SK-N-SH (cell line): ENCODE measurements around the gene LMTK2. TPM values are rescaled to one million over a fixed set of nuclear protein-coding genes. Genes with fewer than 3 reads are reported as not detected.

Experiments used
- CTCF ChIA-PET: fragments of 300-600, 350-600 bp; formaldehyde crosslinking; extraction: SDS; loops from one replicate; lab custom pipeline; 2021; lab: Yijun Ruan, JAX
- POLR2A ChIA-PET: fragments of 350-600 bp; sonication (Branson Sonifier 250); formaldehyde crosslinking; extraction: SDS; loops from one replicate; lab custom pipeline; 2020; ENCODE audit warnings: antibody characterized with exemption, inconsistent platforms; lab: Yijun Ruan, JAX
- DNase-seq: peaks from one replicate; pipeline ENCODE4 v3.0.0; 2012
- H2AFZ ChIP-seq: fragments of 200-600 bp; sonication (generic); 2 replicates; pipeline ENCODE4 v1.8.1; 2016; ENCODE audit warnings: antibody characterized with exemption, mild to moderate bottlenecking, low read depth
- H3F3A ChIP-seq: fragments of 200-600 bp; sonication (generic); replicated peaks from 2 replicates; pipeline ENCODE3; 2016; ENCODE audit warnings: antibody characterized with exemption, mild to moderate bottlenecking; ENCODE audit not compliant: insufficient read depth
- H3K27ac ChIP-seq, 2 experiments: fragments of 200-500 bp in 1 of 2; fragments of 200-600 bp in 1 of 2; sonication (Bioruptor generic) in 1 of 2; sonication (generic), shearing (Covaris generic) in 1 of 2; 2 replicates each; pipeline versions ENCODE4 v1.5.1 to v1.6.1; 2014 to 2016; ENCODE audit warnings: low read depth in 2 of 2, inconsistent platforms in 1 of 2, low read length in 1 of 2, mild to moderate bottlenecking in 1 of 2, mixed read lengths in 1 of 2
- H3K27me3 ChIP-seq: fragments of 200-600 bp; sonication (generic), shearing (Covaris generic); 2 replicates; pipeline ENCODE4 v1.6.1; 2016; ENCODE audit warnings: mixed run types; ENCODE audit not compliant: insufficient read depth
- H3K36me3 ChIP-seq, 2 experiments: fragments of 200-500 bp in 1 of 2; fragments of 200-600 bp in 1 of 2; sonication (Bioruptor generic) in 1 of 2; sonication (generic) in 1 of 2; replicated peaks in 1 of 2; 2 replicates each; pipeline versions ENCODE3 to v1.5.1; 2014 to 2016; ENCODE audit warnings: low read length in 1 of 2, mild to moderate bottlenecking in 1 of 2; ENCODE audit not compliant: insufficient read depth in 2 of 2, control insufficient read depth in 1 of 2
- H3K4me1 ChIP-seq, 2 experiments: fragments of 200-500 bp in 1 of 2; fragments of 200-600 bp in 1 of 2; sonication (Bioruptor generic) in 1 of 2; sonication (generic), shearing (Covaris generic) in 1 of 2; 2 replicates each; pipeline versions ENCODE4 v1.5.1 to v1.6.1; 2014 to 2016; ENCODE audit warnings: low read depth in 1 of 2, low read length in 1 of 2, mixed run types in 1 of 2; ENCODE audit not compliant: insufficient read depth in 2 of 2, control insufficient read depth in 1 of 2
- H3K4me2 ChIP-seq: fragments of 200-600 bp; sonication (generic), shearing (Covaris generic); 2 replicates; pipeline ENCODE4 v1.6.1; 2017; ENCODE audit warnings: mixed run types
- H3K4me3 ChIP-seq, 2 experiments: fragments of 200-500 bp in 1 of 2; fragments of 200-600 bp in 1 of 2; sonication (Bioruptor generic) in 1 of 2; sonication (generic), shearing (Covaris generic) in 1 of 2; 2 replicates each; pipeline versions ENCODE4 v1.5.1 to v1.8.1; 2014 to 2016; ENCODE audit warnings: low read depth in 2 of 2, inconsistent platforms in 1 of 2, low read length in 1 of 2, mild to moderate bottlenecking in 1 of 2, mixed read lengths in 1 of 2, moderate library complexity in 1 of 2
- H3K79me2 ChIP-seq: fragments of 200-600 bp; sonication (generic); 2 replicates; pipeline ENCODE4 v1.8.1; 2017; ENCODE audit warnings: mild to moderate bottlenecking; ENCODE audit not compliant: insufficient read depth
- H3K9ac ChIP-seq: fragments of 200-600 bp; sonication (generic); 2 replicates; pipeline ENCODE4 v1.6.1; 2017; ENCODE audit warnings: mixed run types
- H3K9me2 ChIP-seq: fragments of 200-600 bp; sonication (generic); 2 replicates; pipeline ENCODE4 v1.6.1; 2017; ENCODE audit warnings: mixed run types
- H3K9me3 ChIP-seq: fragments of 200-600 bp; sonication (generic); 2 replicates; pipeline ENCODE4 v1.6.1; 2017; ENCODE audit warnings: mixed run types, mild to moderate bottlenecking, moderate library complexity
- H4K20me1 ChIP-seq: fragments of 200-600 bp; sonication (generic); 2 replicates; pipeline ENCODE4 v1.6.1; 2017; ENCODE audit warnings: mild to moderate bottlenecking, mixed run types; ENCODE audit not compliant: insufficient read depth
- ELF1 ChIP-seq: IDR thresholded peaks from 2 replicates; pipeline ENCODE4 v1.4.0; 2012
- EZH2phosphoT487 ChIP-seq: fragments of 200-600 bp; sonication (generic); IDR thresholded peaks from 2 replicates; pipeline ENCODE4 v1.6.1; 2017; ENCODE audit warnings: low read depth, mixed run types, mild to moderate bottlenecking, antibody characterized with exemption, moderate library complexity, borderline replicate concordance
- FOXJ3 ChIP-seq: sonication (generic); formaldehyde crosslinking; IDR thresholded peaks from 2 replicates; pipeline ENCODE4 v1.5.1; 2020; ENCODE audit warnings: mild to moderate bottlenecking, missing genetic modification reagents
- GATA2 ChIP-seq: sonication (generic); formaldehyde crosslinking; IDR thresholded peaks from 2 replicates; pipeline ENCODE4 v1.5.0; 2020; ENCODE audit warnings: mild to moderate bottlenecking, missing genetic modification reagents
- IRF3 ChIP-seq: fragments of 150-350 bp; IDR thresholded peaks from 2 replicates; pipeline ENCODE4 v1.6.1; 2016; ENCODE audit warnings: mild to moderate bottlenecking, low read depth, low read length
- MEF2A ChIP-seq: IDR thresholded peaks from 2 replicates; pipeline ENCODE4 v1.4.0; 2012; ENCODE audit warnings: low read depth, borderline replicate concordance
- NFIC ChIP-seq: IDR thresholded peaks from 2 replicates; pipeline ENCODE4 v1.4.0; 2012; ENCODE audit warnings: borderline replicate concordance
- NRF1 ChIP-seq: IDR thresholded peaks from 2 replicates; pipeline ENCODE4 v1.6.1; 2012; ENCODE audit warnings: low read depth, mild to moderate bottlenecking, low read length
- POLR2AphosphoS5 ChIP-seq: IDR thresholded peaks from 2 replicates; pipeline ENCODE4 v1.6.1; 2012; ENCODE audit warnings: low read depth, low read length
- RAD21 ChIP-seq: IDR thresholded peaks from 2 replicates; pipeline ENCODE4 v1.6.1; 2012; ENCODE audit warnings: mild to moderate bottlenecking, low read length
- SMC3 ChIP-seq: IDR thresholded peaks from 2 replicates; pipeline ENCODE4 v1.6.1; 2012; ENCODE audit warnings: low read depth, low read length, improper control_type of control experiment
- TAF1 ChIP-seq: IDR thresholded peaks from 2 replicates; pipeline ENCODE4 v1.6.1; 2012; ENCODE audit warnings: low read depth, mild to moderate bottlenecking, low read length, moderate library complexity, borderline replicate concordance
- WGBS: methylation state at CpG from one replicate; pipeline ENCODE4 v1.1.6; 2017; ENCODE audit warnings: low lambda C conversion rate; 5-methylcytosine and 5-hydroxymethylcytosine counted together
- polyA plus RNA-seq, 3 experiments: library from polyadenylated mRNA; depleted of rRNA; stranded (reverse); fragments of >200 nt; gene quantifications; 2 replicates each; pipeline ENCODE4 v1.2.3, GENCODE V29; 2012
- TF ChIP-seq, protein P1 (sequence below): IDR thresholded peaks from 2 replicates; pipeline ENCODE4 v1.6.1; 2012; ENCODE audit warnings: mild to moderate bottlenecking, low read depth, low read length, moderate library complexity
- TF ChIP-seq, protein P2 (sequence below): IDR thresholded peaks from 2 replicates; pipeline ENCODE4 v1.4.0; 2012; ENCODE audit warnings: low read depth
- TF ChIP-seq, protein P3 (sequence below): IDR thresholded peaks from 2 replicates; pipeline ENCODE4 v1.4.0; 2012; ENCODE audit warnings: low read depth, borderline replicate concordance
- TF ChIP-seq, protein P4 (sequence below): IDR thresholded peaks from 2 replicates; pipeline ENCODE4 v1.4.0; 2012; ENCODE audit warnings: low read depth, borderline replicate concordance

Gene LMTK2
- polyA plus RNA-seq, 1 of the 3 experiments (the other 2 are of a cell fraction), result 9.0 TPM

GRCh38 chr7:98194186-98194585 lies 87.5 kb downstream of the LMTK2 start:
- no peak overlapping the region for H3K9ac ChIP-seq
- H2AFZ ChIP-seq, result no peak overlapping the region
- TF ChIP-seq TAF1, result no peak
- TF ChIP-seq, protein P1, sequence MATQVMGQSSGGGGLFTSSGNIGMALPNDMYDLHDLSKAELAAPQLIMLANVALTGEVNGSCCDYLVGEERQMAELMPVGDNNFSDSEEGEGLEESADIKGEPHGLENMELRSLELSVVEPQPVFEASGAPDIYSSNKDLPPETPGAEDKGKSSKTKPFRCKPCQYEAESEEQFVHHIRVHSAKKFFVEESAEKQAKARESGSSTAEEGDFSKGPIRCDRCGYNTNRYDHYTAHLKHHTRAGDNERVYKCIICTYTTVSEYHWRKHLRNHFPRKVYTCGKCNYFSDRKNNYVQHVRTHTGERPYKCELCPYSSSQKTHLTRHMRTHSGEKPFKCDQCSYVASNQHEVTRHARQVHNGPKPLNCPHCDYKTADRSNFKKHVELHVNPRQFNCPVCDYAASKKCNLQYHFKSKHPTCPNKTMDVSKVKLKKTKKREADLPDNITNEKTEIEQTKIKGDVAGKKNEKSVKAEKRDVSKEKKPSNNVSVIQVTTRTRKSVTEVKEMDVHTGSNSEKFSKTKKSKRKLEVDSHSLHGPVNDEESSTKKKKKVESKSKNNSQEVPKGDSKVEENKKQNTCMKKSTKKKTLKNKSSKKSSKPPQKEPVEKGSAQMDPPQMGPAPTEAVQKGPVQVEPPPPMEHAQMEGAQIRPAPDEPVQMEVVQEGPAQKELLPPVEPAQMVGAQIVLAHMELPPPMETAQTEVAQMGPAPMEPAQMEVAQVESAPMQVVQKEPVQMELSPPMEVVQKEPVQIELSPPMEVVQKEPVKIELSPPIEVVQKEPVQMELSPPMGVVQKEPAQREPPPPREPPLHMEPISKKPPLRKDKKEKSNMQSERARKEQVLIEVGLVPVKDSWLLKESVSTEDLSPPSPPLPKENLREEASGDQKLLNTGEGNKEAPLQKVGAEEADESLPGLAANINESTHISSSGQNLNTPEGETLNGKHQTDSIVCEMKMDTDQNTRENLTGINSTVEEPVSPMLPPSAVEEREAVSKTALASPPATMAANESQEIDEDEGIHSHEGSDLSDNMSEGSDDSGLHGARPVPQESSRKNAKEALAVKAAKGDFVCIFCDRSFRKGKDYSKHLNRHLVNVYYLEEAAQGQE, result no peak
- TF ChIP-seq NRF1, result no peak
- TF ChIP-seq, protein P2, sequence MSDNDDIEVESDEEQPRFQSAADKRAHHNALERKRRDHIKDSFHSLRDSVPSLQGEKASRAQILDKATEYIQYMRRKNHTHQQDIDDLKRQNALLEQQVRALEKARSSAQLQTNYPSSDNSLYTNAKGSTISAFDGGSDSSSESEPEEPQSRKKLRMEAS, result no peak
- TF ChIP-seq NFIC, result no peak
- TF ChIP-seq FOXJ3 (CRISPR knock-in tag), result no peak
- no peak for TF ChIP-seq EZH2phosphoT487
- TF ChIP-seq ELF1, result no peak
- no peak for TF ChIP-seq RAD21
- TF ChIP-seq GATA2 (CRISPR knock-in tag), result no peak
- TF ChIP-seq POLR2AphosphoS5, result no peak
- TF ChIP-seq SMC3, result no peak
- TF ChIP-seq, protein P3, sequence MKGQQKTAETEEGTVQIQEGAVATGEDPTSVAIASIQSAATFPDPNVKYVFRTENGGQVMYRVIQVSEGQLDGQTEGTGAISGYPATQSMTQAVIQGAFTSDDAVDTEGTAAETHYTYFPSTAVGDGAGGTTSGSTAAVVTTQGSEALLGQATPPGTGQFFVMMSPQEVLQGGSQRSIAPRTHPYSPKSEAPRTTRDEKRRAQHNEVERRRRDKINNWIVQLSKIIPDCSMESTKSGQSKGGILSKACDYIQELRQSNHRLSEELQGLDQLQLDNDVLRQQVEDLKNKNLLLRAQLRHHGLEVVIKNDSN, result no peak
- no peak for TF ChIP-seq IRF3
- TF ChIP-seq MEF2A, result no peak
- TF ChIP-seq, protein P4, sequence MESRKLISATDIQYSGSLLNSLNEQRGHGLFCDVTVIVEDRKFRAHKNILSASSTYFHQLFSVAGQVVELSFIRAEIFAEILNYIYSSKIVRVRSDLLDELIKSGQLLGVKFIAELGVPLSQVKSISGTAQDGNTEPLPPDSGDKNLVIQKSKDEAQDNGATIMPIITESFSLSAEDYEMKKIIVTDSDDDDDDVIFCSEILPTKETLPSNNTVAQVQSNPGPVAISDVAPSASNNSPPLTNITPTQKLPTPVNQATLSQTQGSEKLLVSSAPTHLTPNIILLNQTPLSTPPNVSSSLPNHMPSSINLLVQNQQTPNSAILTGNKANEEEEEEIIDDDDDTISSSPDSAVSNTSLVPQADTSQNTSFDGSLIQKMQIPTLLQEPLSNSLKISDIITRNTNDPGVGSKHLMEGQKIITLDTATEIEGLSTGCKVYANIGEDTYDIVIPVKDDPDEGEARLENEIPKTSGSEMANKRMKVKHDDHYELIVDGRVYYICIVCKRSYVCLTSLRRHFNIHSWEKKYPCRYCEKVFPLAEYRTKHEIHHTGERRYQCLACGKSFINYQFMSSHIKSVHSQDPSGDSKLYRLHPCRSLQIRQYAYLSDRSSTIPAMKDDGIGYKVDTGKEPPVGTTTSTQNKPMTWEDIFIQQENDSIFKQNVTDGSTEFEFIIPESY, result no peak
- H3K27me3 ChIP-seq, result no peaks in the 10 kb centered on the region
- no peaks in the 10 kb centered on the region for H3K4me1 ChIP-seq
- no peak overlapping the region for H3K27ac ChIP-seq
- H3F3A ChIP-seq, result no peaks in the 10 kb centered on the region
- DNase-seq, result no peak
- H3K36me3 ChIP-seq, result peaks cover 29 to 34% of the 10 kb centered on the region in 2 experiments
- H3K9me3 ChIP-seq, result no peaks in the 10 kb centered on the region
- no peaks in the 10 kb centered on the region for H4K20me1 ChIP-seq
- no peak overlapping the region for H3K4me2 ChIP-seq
- no peak overlapping the region for H3K4me3 ChIP-seq
- ChIA-PET CTCF (interaction anchor here (1.9 kb wide), 1 partner anchor 18 kb away, joined by 5 read pairs; no protein-coding TSS in a partner anchor), POLR2A (no interaction called here)
- no peaks in the 10 kb centered on the region for H3K9me2 ChIP-seq
- H3K79me2 ChIP-seq, result no peaks in the 10 kb centered on the region
- WGBS, result 93% methylated on average over 26 of the region's 28 CpGs
